ENCODE data around the gene PRDM1.

DNA sequence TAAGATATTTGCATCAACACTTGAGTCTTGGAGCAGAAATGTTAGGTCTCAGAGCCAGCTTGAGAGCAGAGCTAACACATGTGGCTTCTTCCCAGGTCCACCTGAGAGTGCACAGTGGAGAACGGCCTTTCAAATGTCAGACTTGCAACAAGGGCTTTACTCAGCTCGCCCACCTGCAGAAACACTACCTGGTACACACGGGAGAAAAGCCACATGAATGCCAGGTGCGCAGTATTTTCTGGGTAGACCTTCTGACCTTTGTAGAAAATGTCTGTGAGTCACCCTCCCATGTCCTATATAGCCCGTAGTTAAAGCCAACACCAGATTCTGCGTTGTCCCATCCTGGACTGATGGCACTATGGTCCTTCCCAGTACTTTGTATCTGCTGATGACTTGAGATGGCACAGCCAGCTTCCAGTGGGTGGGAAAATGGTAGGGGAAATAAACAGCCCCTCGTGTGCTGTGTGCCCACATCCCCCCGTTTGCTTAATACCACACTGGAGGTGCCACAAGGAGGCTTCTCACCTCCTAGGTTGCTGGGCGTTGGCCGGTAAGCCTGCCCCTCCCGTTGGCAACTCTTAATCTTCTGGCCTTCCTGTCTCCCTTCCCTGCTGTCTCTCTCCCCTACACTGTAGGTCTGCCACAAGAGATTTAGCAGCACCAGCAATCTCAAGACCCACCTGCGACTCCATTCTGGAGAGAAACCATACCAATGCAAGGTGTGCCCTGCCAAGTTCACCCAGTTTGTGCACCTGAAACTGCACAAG lies 20.3 kb downstream of the PRDM1 start:
- no peak for TF ChIP-seq EZH2 (IDR thresholded peaks at IDR 0.05; ENCODE audit: borderline replicate concordance, insufficient read depth, low read depth, low read length, poor library complexity, severe bottlenecking)
- TF ChIP-seq, protein P1, sequence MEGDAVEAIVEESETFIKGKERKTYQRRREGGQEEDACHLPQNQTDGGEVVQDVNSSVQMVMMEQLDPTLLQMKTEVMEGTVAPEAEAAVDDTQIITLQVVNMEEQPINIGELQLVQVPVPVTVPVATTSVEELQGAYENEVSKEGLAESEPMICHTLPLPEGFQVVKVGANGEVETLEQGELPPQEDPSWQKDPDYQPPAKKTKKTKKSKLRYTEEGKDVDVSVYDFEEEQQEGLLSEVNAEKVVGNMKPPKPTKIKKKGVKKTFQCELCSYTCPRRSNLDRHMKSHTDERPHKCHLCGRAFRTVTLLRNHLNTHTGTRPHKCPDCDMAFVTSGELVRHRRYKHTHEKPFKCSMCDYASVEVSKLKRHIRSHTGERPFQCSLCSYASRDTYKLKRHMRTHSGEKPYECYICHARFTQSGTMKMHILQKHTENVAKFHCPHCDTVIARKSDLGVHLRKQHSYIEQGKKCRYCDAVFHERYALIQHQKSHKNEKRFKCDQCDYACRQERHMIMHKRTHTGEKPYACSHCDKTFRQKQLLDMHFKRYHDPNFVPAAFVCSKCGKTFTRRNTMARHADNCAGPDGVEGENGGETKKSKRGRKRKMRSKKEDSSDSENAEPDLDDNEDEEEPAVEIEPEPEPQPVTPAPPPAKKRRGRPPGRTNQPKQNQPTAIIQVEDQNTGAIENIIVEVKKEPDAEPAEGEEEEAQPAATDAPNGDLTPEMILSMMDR (IDR thresholded peaks at IDR 0.05): no peak
